PFSK-1 (cell line): ENCODE results near the gene FANCD2.

Experiments used
- FOXP2 ChIP-seq: optimal IDR thresholded peaks from 2 replicates; pipeline ENCODE3; 2011; ENCODE audit warnings: borderline replicate concordance, control low read depth, inconsistent platforms; ENCODE audit not compliant: insufficient read depth; ENCODE audit errors: extremely low read length, extremely low read depth
- POLR2AphosphoS5 ChIP-seq: IDR thresholded peaks from 2 replicates; pipeline ENCODE4 v1.6.1; 2012; ENCODE audit warnings: low read depth, mild to moderate bottlenecking, control low read depth, low read length, moderate library complexity
- REST ChIP-seq, 2 experiments: IDR thresholded peaks; 2 replicates each; pipeline versions ENCODE4 v1.6.1 to v1.8.0; 2011 to 2012; ENCODE audit warnings: low read depth in 2 of 2, low read length in 2 of 2, control low read depth in 1 of 2, inconsistent platforms in 1 of 2, mild to moderate bottlenecking in 1 of 2, moderate library complexity in 1 of 2; ENCODE audit not compliant: insufficient read depth in 1 of 2
- SIN3A ChIP-seq: IDR thresholded peaks from 2 replicates; pipeline ENCODE4 v1.6.1; 2012; ENCODE audit warnings: mild to moderate bottlenecking, low read length, moderate library complexity, borderline replicate concordance; ENCODE audit not compliant: insufficient read depth
- TAF1 ChIP-seq: IDR thresholded peaks from 2 replicates; pipeline ENCODE4 v1.6.1; 2012; ENCODE audit warnings: low read length, control low read depth, borderline replicate concordance; ENCODE audit not compliant: insufficient read depth

The FANCD2 gene

GRCh38 chr3:10115326-10116137 is 89.3 kb downstream of the FANCD2 start, which contains the start of gene BRK1:
Gene BRK1, plus strand, starts transcription at chr3:10115675. Its CDS starts 27 bp downstream, at chr3:10115702.
- TF ChIP-seq TAF1 (peak; percentile 88), POLR2AphosphoS5 (peak; percentile 96), FOXP2 (no peak), REST (IDR thresholded peaks at IDR 0.05; ENCODE audit: insufficient read depth in 1 of 2, low read depth in 2 of 2, low read length in 2 of 2) (0 out of 4 replicates have a peak, but pooled peaks of 1 of the 2 experiments have one; percentile 27), SIN3A (no peak)

GRCh38 chr3:10116138-10116460 is 89.9 kb downstream of the FANCD2 start:
- peak; percentile 46; the same call in 1 of the 2 replicates for TF ChIP-seq TAF1
- no peak for TF ChIP-seq SIN3A

GRCh38 chr3:10116928-10117327 is 90.7 kb downstream of the FANCD2 start:
- no peak for TF ChIP-seq TAF1
- TF ChIP-seq POLR2AphosphoS5 = no peak
- TF ChIP-seq REST (IDR thresholded peaks at IDR 0.05; ENCODE audit: insufficient read depth in 1 of 2, low read depth in 2 of 2, low read length in 2 of 2) = no peak
- no peak for TF ChIP-seq FOXP2
- no peak for TF ChIP-seq SIN3A

- TF ChIP-seq TAF1 = no peak
- no peak for TF ChIP-seq POLR2AphosphoS5
- TF ChIP-seq SIN3A = no peak
- no peak for TF ChIP-seq FOXP2
- no peak for TF ChIP-seq REST (IDR thresholded peaks at IDR 0.05; ENCODE audit: insufficient read depth in 1 of 2, low read depth in 2 of 2, low read length in 2 of 2)
These were observed 93.1 kb downstream of the FANCD2 start for GRCh38 chr3:10119376-10119775.

- no peak for TF ChIP-seq FOXP2
- no peak for TF ChIP-seq SIN3A
- no peak for TF ChIP-seq REST (IDR thresholded peaks at IDR 0.05; ENCODE audit: insufficient read depth in 1 of 2, low read depth in 2 of 2, low read length in 2 of 2)
- no peak for TF ChIP-seq TAF1
- TF ChIP-seq POLR2AphosphoS5 = no peak
These were observed 94.8 kb downstream of the FANCD2 start for GRCh38 chr3:10121064-10121463.
